ENCODE measurements around the gene BCDIN3D.
"Not testable (repeated sequence)": the region's sequence is repeated elsewhere in the genome, so short reads cannot be mapped to it uniquely, and the experiment has no call there.

BCDIN3D gene

GRCh38 chr12:49873361-49873934 is 30.5 kb upstream of the BCDIN3D start:
- TF ChIP-seq MYC (IDR thresholded peaks at IDR 0.05; ENCODE audit: low read depth, low read length): no peak
- TF ChIP-seq POLR2A (IDR thresholded peaks at IDR 0.05; ENCODE audit: extremely low read depth, insufficient read length): no peak
- no peak for TF ChIP-seq MAX (IDR thresholded peaks at IDR 0.05; ENCODE audit: low read depth, low read length)
- no peak for TF ChIP-seq CTCF (IDR thresholded peaks at IDR 0.05; ENCODE audit: low read depth, low read length)
- DNase-seq (ENCODE audit: low read depth): no peak

GRCh38 chr12:49872781-49873181 is 29.9 kb upstream of the BCDIN3D start:
- no peak overlapping the region for H3K4me3 ChIP-seq (ENCODE audit: low read depth, low read length)
- no peak for DNase-seq (ENCODE audit: low read depth)

More at GRCh38 chr12:49873361-49873934, 30.5 kb upstream of the BCDIN3D start:
- no peak overlapping the region for H3K4me3 ChIP-seq (ENCODE audit: low read depth, low read length)

GRCh38 chr12:49872381-49872780 is 29.5 kb upstream of the BCDIN3D start:
- no peak overlapping the region for H3K4me3 ChIP-seq (ENCODE audit: low read depth, low read length)
- no peak for DNase-seq (ENCODE audit: low read depth)
- no peak for TF ChIP-seq POLR2A (IDR thresholded peaks at IDR 0.05; ENCODE audit: extremely low read depth, insufficient read length)
- TF ChIP-seq CTCF (IDR thresholded peaks at IDR 0.05; ENCODE audit: low read depth, low read length): no peak
- TF ChIP-seq MYC (IDR thresholded peaks at IDR 0.05; ENCODE audit: low read depth, low read length): no peak
- TF ChIP-seq MAX (IDR thresholded peaks at IDR 0.05; ENCODE audit: low read depth, low read length): no peak

More at GRCh38 chr12:49872781-49873181, 29.9 kb upstream of the BCDIN3D start:
- TF ChIP-seq CTCF (IDR thresholded peaks at IDR 0.05; ENCODE audit: low read depth, low read length): no peak
- no peak for TF ChIP-seq POLR2A (IDR thresholded peaks at IDR 0.05; ENCODE audit: extremely low read depth, insufficient read length)
- no peak for TF ChIP-seq MYC (IDR thresholded peaks at IDR 0.05; ENCODE audit: low read depth, low read length)
- no peak for TF ChIP-seq MAX (IDR thresholded peaks at IDR 0.05; ENCODE audit: low read depth, low read length)

GRCh38 chr12:49871811-49872251 is 28.9 kb upstream of the BCDIN3D start:
- not testable (repeated sequence) for DNase-seq (ENCODE audit: low read depth); H3K4me3 ChIP-seq (ENCODE audit: low read depth, low read length)

- no peak overlapping the region for H3K4me3 ChIP-seq (ENCODE audit: low read depth, low read length)
- no peak for TF ChIP-seq CTCF (IDR thresholded peaks at IDR 0.05; ENCODE audit: low read depth, low read length)
- no peak for TF ChIP-seq MYC (IDR thresholded peaks at IDR 0.05; ENCODE audit: low read depth, low read length)
- TF ChIP-seq MAX (IDR thresholded peaks at IDR 0.05; ENCODE audit: low read depth, low read length): no peak
- DNase-seq (ENCODE audit: low read depth): no peak
These were observed 28.3 kb upstream of the BCDIN3D start for GRCh38 chr12:49871263-49871561.

GRCh38 chr12:49870501-49871262 is 27.8 kb upstream of the BCDIN3D start:
- H3K4me3 ChIP-seq (ENCODE audit: low read depth, low read length): no peak overlapping the region
- DNase-seq (ENCODE audit: low read depth): no peak
- TF ChIP-seq CTCF (IDR thresholded peaks at IDR 0.05; ENCODE audit: low read depth, low read length): no peak

Data from NB4 (cell line).